A172 (cell line): ENCODE measurements around the gene EPPIN. TPM values are rescaled to one million over a fixed set of nuclear protein-coding genes. Genes with fewer than 3 reads are reported as not detected.

Source experiments
- DNase-seq: peaks from one replicate; pipeline ENCODE4 v3.0.0-alpha.2; 2015; ENCODE audit warnings: low spot score
- total RNA-seq: library from RNA; depleted of rRNA; stranded (reverse); fragments of >200 nt; shearing (Covaris generic); gene quantifications from 2 replicates; pipeline ENCODE4 v1.2.3, GENCODE V29; 2014

The EPPIN gene
- total RNA-seq, 1 experiment from 2014 or later, result not detected

- DNase-seq, result no peak
Observed at GRCh38 chr20:45538209-45538799, 8.9 kb downstream of the EPPIN start.

GRCh38 chr20:45527294-45527693, 19.9 kb downstream of the EPPIN start:
- DNase-seq, result no peak

- no peak for DNase-seq
Observed at GRCh38 chr20:45523821-45524220, 23.4 kb downstream of the EPPIN start.

GRCh38 chr20:45518282-45518681, 28.9 kb downstream of the EPPIN start:
- peak; percentile 38 for DNase-seq

- no peak for DNase-seq
Observed at GRCh38 chr20:45515147-45515913, 31.9 kb downstream of the EPPIN start, which contains the start of gene SPINT3. Gene SPINT3, minus strand, starts transcription at chr20:45515622. Its CDS starts 14 bp downstream, at chr20:45515608.

GRCh38 chr20:45510242-45510862, 36.8 kb downstream of the EPPIN start:
- DNase-seq, result no peak

GRCh38 chr20:45509091-45509490, 38.1 kb downstream of the EPPIN start:
- DNase-seq, result no peak

GRCh38 chr20:45508068-45508886, 38.9 kb downstream of the EPPIN start:
- no peak for DNase-seq

- DNase-seq, result peak; percentile 67
Observed at GRCh38 chr20:45507011-45507820, 40.0 kb downstream of the EPPIN start.

GRCh38 chr20:45506398-45506797, 40.8 kb downstream of the EPPIN start:
- no peak for DNase-seq

- DNase-seq, result no peak
Observed at GRCh38 chr20:45503403-45503802, 43.8 kb downstream of the EPPIN start.

GRCh38 chr20:45502561-45502960, 44.6 kb downstream of the EPPIN start:
- DNase-seq, result no peak

- DNase-seq, result no peak
Observed at GRCh38 chr20:45501600-45501999, 45.6 kb downstream of the EPPIN start.

GRCh38 chr20:45500022-45500421, 47.2 kb downstream of the EPPIN start:
- no peak for DNase-seq

GRCh38 chr20:45497971-45498494, 49.2 kb downstream of the EPPIN start:
- DNase-seq, result no peak

GRCh38 chr20:45496166-45496565, 51.0 kb downstream of the EPPIN start:
- DNase-seq, result no peak

GRCh38 chr20:45495501-45495941, 51.7 kb downstream of the EPPIN start:
- DNase-seq, result no peak
